Measurements from ENCODE around the gene ADI1. TPM values are rescaled to one million over a fixed set of nuclear protein-coding genes. Genes with fewer than 3 reads are reported as not detected.

ADI1 gene
- polyA plus RNA-seq, 1 of the 3 experiments (the other 2 are of a cell fraction): 67.2 TPM

- POLR2A ChIA-PET: interaction anchor here (0.6 kb wide), 1 partner anchor 164 kb away, joined by 3 read pairs; no protein-coding TSS in a partner anchor
- CTCF ChIA-PET: interaction anchor here (1.3 to 9.4 kb wide), 6 partner anchors 10 to 188 kb away, joined by 9 to 132 read pairs (median 26); no protein-coding TSS in a partner anchor
- H3K4me2 ChIP-seq: no peak overlapping the region
Observed at GRCh38 chr2:3463944-3464343, 55.4 kb downstream of the ADI1 start.

GRCh38 chr2:3463186-3463835, 56.0 kb downstream of the ADI1 start:
- H3K4me1 ChIP-seq (ENCODE audit: control insufficient read depth in 1 of 2, insufficient read depth in 2 of 2, low read depth in 1 of 2, low read length in 1 of 2): peaks cover 16% of the 10 kb centered on the region in 2 experiments; a peak in 3 of 4 replicates
- H3K27me3 ChIP-seq (ENCODE audit: insufficient read depth): no peaks in the 10 kb centered on the region
- TF ChIP-seq USF1 (IDR thresholded peaks at IDR 0.05; ENCODE audit: borderline replicate concordance, low read depth) (no peak), FOSL2 (IDR thresholded peaks at IDR 0.05; ENCODE audit: borderline replicate concordance, low read depth) (no peak), MXI1 (IDR thresholded peaks at IDR 0.05; ENCODE audit: low read depth, low read length) (no peak), ELF1 (IDR thresholded peaks at IDR 0.05) (no peak), FOXM1 (IDR thresholded peaks at IDR 0.05; ENCODE audit: low read depth) (no peak), POLR2AphosphoS5 (IDR thresholded peaks at IDR 0.05; ENCODE audit: low read depth, low read length) (no peak), IRF3 (IDR thresholded peaks at IDR 0.05; ENCODE audit: low read depth, low read length) (no peak), JUND (IDR thresholded peaks at IDR 0.05) (no peak), GATA2 (CRISPR knock-in tag; IDR thresholded peaks at IDR 0.05) (no peak), CHD2 (IDR thresholded peaks at IDR 0.05; ENCODE audit: low read length, partially characterized antibody) (no peak), GABPA (IDR thresholded peaks at IDR 0.05; ENCODE audit: low read depth) (no peak), CTCF (IDR thresholded peaks at IDR 0.05) (no peak), NRF1 (IDR thresholded peaks at IDR 0.05; ENCODE audit: low read depth, low read length) (no peak), SMC3 (IDR thresholded peaks at IDR 0.05; ENCODE audit: low read depth, low read length) (no peak), PBX3 (IDR thresholded peaks at IDR 0.05) (no peak), TEAD4 (IDR thresholded peaks at IDR 0.05; ENCODE audit: borderline replicate concordance, insufficient read depth) (no peak), TCF12 (IDR thresholded peaks at IDR 0.05) (no peak), RFX5 (IDR thresholded peaks at IDR 0.05; ENCODE audit: low read length) (no peak), RCOR1 (IDR thresholded peaks at IDR 0.05; ENCODE audit: low read length) (no peak), SIN3A (IDR thresholded peaks at IDR 0.05; ENCODE audit: borderline replicate concordance, low read depth, low read length) (no peak)
- H3F3A ChIP-seq (replicated peaks; ENCODE audit: insufficient read depth): peaks cover 7% of the 10 kb centered on the region
- 95% methylated on average over 25 of the region's 25 CpGs for WGBS (ENCODE audit: low lambda C conversion rate)
- no peak overlapping the region for H3K9ac ChIP-seq
- no peaks in the 10 kb centered on the region for H3K9me3 ChIP-seq
- H3K9me2 ChIP-seq: no peaks in the 10 kb centered on the region
- H3K4me3 ChIP-seq (ENCODE audit: low read depth in 2 of 2, low read length in 1 of 2): no peak overlapping the region
- H3K79me2 ChIP-seq (ENCODE audit: insufficient read depth): no peaks in the 10 kb centered on the region
- no peak overlapping the region for H2AFZ ChIP-seq (ENCODE audit: low read depth)
- no peak overlapping the region for H3K27ac ChIP-seq (ENCODE audit: low read depth in 2 of 2, low read length in 1 of 2)
- no peaks in the 10 kb centered on the region for H4K20me1 ChIP-seq (ENCODE audit: insufficient read depth)
- no peak overlapping the region for H3K4me2 ChIP-seq
- H3K36me3 ChIP-seq (replicated peaks in 1 of 2; ENCODE audit: control insufficient read depth in 1 of 2, insufficient read depth in 2 of 2, low read length in 1 of 2): peaks cover 10 to 47% of the 10 kb centered on the region in 2 experiments
- no peak for DNase-seq
- POLR2A ChIA-PET: interaction anchor here (0.6 kb wide), 1 partner anchor 163 kb away, joined by 3 read pairs; no protein-coding TSS in a partner anchor
- CTCF ChIA-PET: interaction anchor here (0.6 to 9.4 kb wide), 16 partner anchors 10 to 188 kb away, joined by 3 to 132 read pairs (median 8); partner anchors contain the start of gene ADI1

More at GRCh38 chr2:3463944-3464343, 55.4 kb downstream of the ADI1 start:
- 95% methylated on average over 11 of the region's 13 CpGs for WGBS (ENCODE audit: low lambda C conversion rate)
- H3K27me3 ChIP-seq (ENCODE audit: insufficient read depth): no peaks in the 10 kb centered on the region
- H3K9me3 ChIP-seq: no peaks in the 10 kb centered on the region
- no peak for DNase-seq
- H3K79me2 ChIP-seq (ENCODE audit: insufficient read depth): no peaks in the 10 kb centered on the region
- no peaks in the 10 kb centered on the region for H3K9me2 ChIP-seq
- no peak overlapping the region for H3K4me3 ChIP-seq (ENCODE audit: low read depth in 2 of 2, low read length in 1 of 2)
- no peak overlapping the region; a peak in 1 of 4 replicates for H3K27ac ChIP-seq (ENCODE audit: low read depth in 2 of 2, low read length in 1 of 2)
- H3K36me3 ChIP-seq (replicated peaks in 1 of 2; ENCODE audit: control insufficient read depth in 1 of 2, insufficient read depth in 2 of 2, low read length in 1 of 2): peaks cover 10 to 53% of the 10 kb centered on the region in 2 experiments
- peaks cover 10 to 16% of the 10 kb centered on the region in 2 experiments; a peak in 3 of 4 replicates for H3K4me1 ChIP-seq (ENCODE audit: control insufficient read depth in 1 of 2, insufficient read depth in 2 of 2, low read depth in 1 of 2, low read length in 1 of 2)
- no peak overlapping the region for H3K9ac ChIP-seq
- peaks cover 7% of the 10 kb centered on the region for H3F3A ChIP-seq (replicated peaks; ENCODE audit: insufficient read depth)
- H4K20me1 ChIP-seq (ENCODE audit: insufficient read depth): no peaks in the 10 kb centered on the region
- no peak overlapping the region for H2AFZ ChIP-seq (ENCODE audit: low read depth)
- no peak for TF ChIP-seq YY1 (IDR thresholded peaks at IDR 0.05; ENCODE audit: low read depth)
- no peak for TF ChIP-seq GABPA (IDR thresholded peaks at IDR 0.05; ENCODE audit: low read depth)
- TF ChIP-seq RAD21 (IDR thresholded peaks at IDR 0.05; ENCODE audit: low read length): no peak
- TF ChIP-seq FOXM1 (IDR thresholded peaks at IDR 0.05; ENCODE audit: low read depth): no peak
- no peak for TF ChIP-seq SMC3 (IDR thresholded peaks at IDR 0.05; ENCODE audit: low read depth, low read length)
- no peak for TF ChIP-seq RCOR1 (IDR thresholded peaks at IDR 0.05; ENCODE audit: low read length)
- TF ChIP-seq EZH2phosphoT487 (IDR thresholded peaks at IDR 0.05; ENCODE audit: borderline replicate concordance, low read depth): no peak
- no peak for TF ChIP-seq FOXJ3 (CRISPR knock-in tag; IDR thresholded peaks at IDR 0.05)

All from SK-N-SH (cell line).